SK-MEL-5 (cell line): Measurements from ENCODE around the gene NT5M. TPM values are rescaled to one million over a fixed set of nuclear protein-coding genes. Genes with fewer than 3 reads are reported as not detected.
"Not testable (repeated sequence)": the region's sequence is repeated elsewhere in the genome, so short reads cannot be mapped to it uniquely, and the experiment has no call there.

Source experiments
- DNase-seq: peaks from one replicate; pipeline ENCODE4 v3.0.0-alpha.2; 2016; ENCODE audit warnings: low read depth, low spot score
- in situ Hi-C: cut with HindIII; loops from 2 replicates; pipeline ENCODE4 v1.10.0; 2016; ENCODE audit warnings: low sequenced_read_pairs, high pct_unique_total_duplicates, low pct_unique_long_range_greater_than_20kb
- total RNA-seq: library from RNA; depleted of rRNA; stranded (reverse); fragments of >200 nt; shearing (Covaris generic); gene quantifications from 2 replicates; pipeline ENCODE4 v1.2.3, GENCODE V29; 2014

NT5M gene
- total RNA-seq, 1 experiment from 2014 or later: 11.0 TPM

- in situ Hi-C loops: no loop called here
- no peak for DNase-seq
Measured at GRCh38 chr17:17377071-17377967, 74.1 kb downstream of the NT5M start.

- peak; percentile 97 for DNase-seq
- in situ Hi-C loops: no loop called here
Measured at GRCh38 chr17:17379197-17379991, 76.2 kb downstream of the NT5M start.

DNA sequence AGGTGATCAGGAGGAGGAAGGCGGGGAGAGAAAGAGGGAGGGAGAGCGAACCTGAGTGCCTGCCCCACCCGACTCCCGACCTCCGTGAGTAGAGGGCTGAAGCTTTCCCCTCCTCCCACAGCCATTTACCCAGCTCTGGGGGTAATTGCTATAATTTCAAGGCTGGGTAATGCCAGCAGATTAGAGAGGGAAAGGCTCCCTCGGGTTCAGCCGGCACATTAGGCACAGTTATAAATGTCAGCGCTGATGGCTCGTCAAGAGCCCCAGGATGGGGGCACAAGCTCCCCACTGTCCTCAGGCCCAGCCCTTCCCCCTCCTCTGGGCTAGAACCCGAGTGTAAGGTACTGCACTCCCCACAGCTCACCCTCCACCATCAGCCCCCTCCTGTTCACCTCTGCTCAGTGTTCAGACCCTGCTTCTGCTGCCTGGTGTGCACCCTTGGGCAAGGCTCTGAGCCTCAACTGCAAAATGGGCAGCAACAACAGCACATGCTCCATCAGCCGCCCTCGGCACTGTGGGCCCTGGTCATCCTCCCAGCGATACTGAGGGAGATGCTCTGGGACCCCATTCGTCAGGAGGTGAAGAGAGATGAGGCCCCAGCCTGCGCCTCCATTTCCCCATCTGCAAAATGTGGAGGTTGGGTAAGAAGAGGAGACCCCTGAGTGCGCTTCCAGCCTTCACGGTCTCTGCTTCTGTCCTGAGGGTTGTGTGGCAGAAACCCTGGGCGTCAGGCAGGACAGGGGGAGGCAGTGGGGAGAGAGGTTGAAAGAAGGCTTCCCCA is 77.2 kb downstream of the NT5M start:
- no peak for DNase-seq
- in situ Hi-C loops: no loop called here

DNA sequence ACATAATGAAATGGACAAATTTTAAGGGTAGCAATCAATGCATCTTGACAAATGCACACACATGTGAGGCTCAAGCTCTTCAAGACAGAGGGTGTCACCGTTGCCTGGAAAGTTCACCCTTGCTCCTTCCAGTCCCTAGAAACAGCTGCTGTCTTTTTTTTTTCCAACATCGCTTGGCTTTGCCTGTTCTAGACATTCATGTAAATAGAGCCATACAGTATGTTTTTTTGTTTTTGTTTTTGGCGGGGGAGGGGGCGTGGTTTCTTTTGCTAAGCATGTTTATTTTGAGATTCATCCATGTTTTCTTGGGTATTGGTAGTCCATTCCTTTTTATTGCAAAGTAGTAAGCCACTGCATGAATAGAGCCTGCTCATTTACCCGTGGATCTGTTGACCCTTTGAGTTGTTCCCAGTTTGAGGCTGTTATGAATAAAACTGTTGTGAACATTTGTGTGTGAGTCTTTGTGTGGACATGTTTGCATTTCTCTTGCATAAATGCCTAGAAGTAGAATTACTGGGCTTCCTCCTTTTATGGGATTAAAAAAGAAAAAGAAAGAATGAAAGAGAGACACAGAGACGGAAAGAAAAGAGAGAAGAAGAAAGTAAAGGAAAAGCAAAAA is 78.4 kb downstream of the NT5M start:
- in situ Hi-C loops: no loop called here
- peak; percentile 93 for DNase-seq

DNA sequence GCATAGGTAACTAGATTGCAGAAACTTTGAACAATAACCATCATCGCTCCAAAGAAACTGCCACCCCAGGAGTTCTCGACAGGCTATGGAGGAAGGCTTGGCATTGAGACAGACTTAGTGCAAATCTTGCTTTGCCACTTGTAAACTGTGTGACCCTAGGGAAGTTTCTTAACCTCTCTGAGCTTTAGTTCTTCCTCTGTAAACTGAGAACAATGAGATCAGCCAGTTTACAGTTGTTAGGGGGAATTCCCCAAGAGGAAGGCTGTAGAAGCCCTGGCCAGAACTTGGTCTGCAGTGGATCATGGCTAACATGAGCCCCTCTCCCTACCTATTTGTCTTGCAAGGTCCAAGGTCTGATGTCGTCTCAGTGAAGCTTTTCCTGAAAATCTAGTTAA is 78.9 kb downstream of the NT5M start:
- no peak for DNase-seq
- in situ Hi-C loops: no loop called here

GRCh38 chr17:17382971-17383370 is 79.8 kb downstream of the NT5M start:
- no peak for DNase-seq
- in situ Hi-C loops: no loop called here

GRCh38 chr17:17383431-17384290 is 80.5 kb downstream of the NT5M start:
- in situ Hi-C loops, DNase-seq: not testable (repeated sequence)

DNA sequence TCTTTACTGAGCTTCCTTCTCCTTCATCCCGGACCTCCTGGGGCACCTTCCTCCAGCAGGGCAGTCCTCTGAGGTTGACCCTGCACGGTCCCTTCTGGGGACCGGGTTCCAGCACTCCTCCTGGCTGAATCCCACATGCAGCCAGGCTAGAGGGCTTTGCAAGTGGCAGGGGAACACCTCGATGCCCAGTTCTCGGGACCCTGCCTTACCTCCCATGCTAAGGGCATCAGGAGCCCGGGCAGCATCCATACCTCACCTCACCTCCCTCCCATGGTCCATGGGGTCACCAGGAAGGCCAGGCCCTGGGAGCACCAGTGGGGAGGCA is 81.1 kb downstream of the NT5M start:
- in situ Hi-C loops: no loop called here
- no peak for DNase-seq

GRCh38 chr17:17384961-17385360 is 81.8 kb downstream of the NT5M start:
- in situ Hi-C loops: no loop called here

GRCh38 chr17:17385491-17385890 is 82.3 kb downstream of the NT5M start:
- in situ Hi-C loops: no loop called here

More at GRCh38 chr17:17384961-17385360, 81.8 kb downstream of the NT5M start:
- no peak for DNase-seq

GRCh38 chr17:17386094-17386800 is 83.1 kb downstream of the NT5M start:
- DNase-seq: no peak
- in situ Hi-C loops: no loop called here

More at GRCh38 chr17:17385491-17385890, 82.3 kb downstream of the NT5M start:
- DNase-seq: no peak

DNA sequence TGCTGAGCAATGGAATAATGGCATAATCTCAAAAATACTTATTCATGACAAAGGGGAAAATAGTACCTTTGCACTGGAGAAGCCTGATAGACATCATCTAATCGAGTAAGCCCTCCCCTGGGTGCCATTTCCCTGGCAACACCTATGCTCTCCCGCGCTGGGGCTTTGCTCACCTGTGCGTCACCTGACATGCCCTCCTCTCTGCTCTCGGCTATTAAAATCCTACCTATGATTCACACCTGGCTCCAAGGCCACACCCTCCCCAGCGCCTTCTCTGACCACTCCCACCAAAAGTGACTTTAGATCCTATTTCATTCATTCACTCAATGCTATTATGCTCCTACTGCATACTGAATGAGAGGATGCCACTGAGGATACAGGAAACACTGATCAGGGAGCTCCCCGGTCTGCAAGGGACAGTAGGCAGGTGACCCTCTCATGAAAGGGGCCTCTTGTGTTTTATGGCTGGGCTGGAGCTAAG is 83.9 kb downstream of the NT5M start:
- in situ Hi-C loops: no loop called here
- DNase-seq: no peak

DNA sequence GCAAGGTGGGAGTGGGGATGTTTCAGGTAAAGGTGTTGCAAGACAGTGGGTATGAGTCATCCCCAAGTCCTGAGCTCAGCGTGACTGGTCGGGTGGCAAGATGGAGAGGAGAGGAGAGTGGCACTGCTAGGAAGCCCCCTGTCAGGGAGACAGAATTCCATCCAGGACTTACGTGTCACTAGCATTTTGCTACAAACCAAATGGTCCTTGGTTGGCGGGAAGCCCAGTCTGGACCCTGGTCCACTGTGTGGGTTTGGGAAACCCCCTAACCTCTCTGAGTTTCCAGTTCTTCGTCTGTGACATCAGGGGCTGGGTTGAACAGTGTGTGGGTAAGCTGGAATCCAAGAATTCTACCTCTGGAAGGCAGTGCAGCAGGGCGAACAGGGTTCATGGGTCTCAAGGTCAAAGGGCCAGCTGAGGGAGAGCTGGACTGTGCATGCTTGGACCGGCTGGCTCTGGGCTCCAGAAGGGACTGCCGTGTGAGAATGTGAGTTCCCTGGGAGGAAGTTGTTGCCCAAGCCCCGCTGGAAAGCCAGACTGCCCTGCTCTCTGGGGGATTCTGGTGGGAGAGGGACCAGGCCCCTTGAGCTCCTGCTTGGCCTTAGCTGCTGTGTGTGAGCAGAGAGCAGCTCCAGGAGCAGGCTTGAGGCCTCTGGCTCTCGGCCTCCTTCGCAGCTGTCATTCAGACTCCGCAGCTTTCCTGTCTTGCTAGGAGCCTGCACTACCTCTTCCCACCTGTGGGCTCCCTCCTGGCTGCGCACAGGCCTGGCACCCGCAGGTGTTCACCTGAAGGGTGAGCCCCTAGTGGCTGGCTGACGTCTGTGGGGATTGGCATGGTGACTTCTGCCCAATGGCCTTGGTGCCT is 84.6 kb downstream of the NT5M start:
- no peak for DNase-seq
- in situ Hi-C loops: no loop called here

- in situ Hi-C loops: no loop called here
- DNase-seq: no peak
Measured at GRCh38 chr17:17388657-17389496, 85.7 kb downstream of the NT5M start.
